Heart left ventricle (tissue), 13 donors: ENCODE results near the gene BICRAL.
"Not testable (repeated sequence)": the region's sequence is repeated elsewhere in the genome, so short reads cannot be mapped to it uniquely, and the experiment has no call there.

Source experiments
- CTCF ChIP-seq, 12 donors: fragments of 200-600 bp; sonication (generic) in 4 of 12; IDR thresholded peaks; one replicate each; pipeline versions ENCODE4 v1.5.0 to v1.8.0; 2018 to 2022; ENCODE audit warnings: antibody characterized with exemption in 12 of 12, mild to moderate bottlenecking in 5 of 12
- POLR2A ChIP-seq, 2 donors: fragments of 450-650 bp; IDR thresholded peaks; one replicate each; pipeline ENCODE4 v1.6.1; 2017; ENCODE audit warnings: antibody characterized with exemption in 2 of 2, mild to moderate bottlenecking in 2 of 2, moderate library complexity in 2 of 2
- donor health status: ischemic (EF 13 %, LVEDD 7.1; RV severe dilation, severe dysfunction).
- donor health status: DM: no; HTN: yes; CAD: no.
- donor health status: DM: no; HTN: no; CAD: no.
- donor health status: ischemic (EF 25% LVEDD 6.9; RV normal size, moderate dysfunction).
- donor health status: ischemic (EF 25% LVEDD 5.7; RV mildly dilated, moderate dysfunction).
- donor health status: ischemic (EF 35%, LVEDD 5.7; RV mildly dilated, moderate dysfunction).
- donor health status: nonischemic (EF 11% LVEDD 7.7; RV severe dilation, severe dysfunction).
- donor health status: DM: yes; HTN: yes; CAD: no.
- donor health status: PGD.
- donor health status: ischemic (EF 29% LVEDD 5.4; RV normal size, mild dysfunction).
- donor health status: nonischemic (EF 23%, LVEDD 6.1; RV moderate dilation, normal function).

GRCh38 chr6:42733867-42734481 is 47.9 kb upstream of the BICRAL start:
- TF ChIP-seq POLR2A, CTCF (IDR thresholded peaks at IDR 0.05): not testable (repeated sequence)
